ENCODE results near the gene PSMD12.
"Not testable (repeated sequence)": the region's sequence is repeated elsewhere in the genome, so short reads cannot be mapped to it uniquely, and the experiment has no call there.

Gene PSMD12

DNA sequence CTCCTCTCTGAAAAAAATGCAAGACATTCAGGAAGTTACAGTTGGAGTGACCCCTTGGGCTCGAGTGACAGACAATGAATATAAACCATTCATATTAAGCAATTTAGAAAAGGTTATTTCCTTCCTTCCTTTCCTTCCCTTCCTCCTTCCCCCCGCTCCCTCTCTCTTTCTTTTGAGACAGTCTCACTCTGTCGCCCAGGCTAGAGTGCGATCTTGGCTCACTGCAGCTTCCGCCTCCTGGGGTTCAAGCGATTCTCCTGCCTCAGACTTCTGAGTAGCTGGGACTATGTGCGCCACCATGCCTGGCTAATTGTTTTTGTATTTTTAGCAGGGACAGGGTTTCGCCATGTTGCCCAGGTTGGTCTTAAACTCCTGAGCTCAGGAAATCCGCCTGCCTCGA lies 13.2 kb downstream of the PSMD12 start:
- DNase-seq, result no peak

- no peak for DNase-seq
These were observed 17.0 kb downstream of the PSMD12 start for GRCh38 chr17:67349420-67349819.

GRCh38 chr17:67347826-67348225 lies 18.6 kb downstream of the PSMD12 start:
- no peak for DNase-seq

DNA sequence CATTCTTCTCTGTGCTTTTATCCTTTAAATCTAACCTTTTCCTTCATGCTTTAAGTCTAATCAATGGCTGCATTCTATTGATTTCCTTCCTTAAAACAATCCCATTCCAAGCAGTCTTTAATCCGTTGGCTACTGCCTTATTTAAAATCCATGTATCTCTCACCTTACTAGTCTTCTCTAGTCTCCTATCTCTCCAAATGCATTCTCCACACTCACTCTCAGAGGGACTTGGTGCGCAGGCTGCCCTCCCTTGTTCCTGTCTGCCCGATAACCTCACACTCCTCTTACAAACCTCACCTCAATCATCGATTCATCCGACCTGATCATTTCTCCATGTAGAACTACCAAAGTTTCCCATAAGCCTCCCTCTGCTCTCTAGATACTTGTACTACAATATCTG lies 23.1 kb downstream of the PSMD12 start:
- DNase-seq, result no peak

DNA sequence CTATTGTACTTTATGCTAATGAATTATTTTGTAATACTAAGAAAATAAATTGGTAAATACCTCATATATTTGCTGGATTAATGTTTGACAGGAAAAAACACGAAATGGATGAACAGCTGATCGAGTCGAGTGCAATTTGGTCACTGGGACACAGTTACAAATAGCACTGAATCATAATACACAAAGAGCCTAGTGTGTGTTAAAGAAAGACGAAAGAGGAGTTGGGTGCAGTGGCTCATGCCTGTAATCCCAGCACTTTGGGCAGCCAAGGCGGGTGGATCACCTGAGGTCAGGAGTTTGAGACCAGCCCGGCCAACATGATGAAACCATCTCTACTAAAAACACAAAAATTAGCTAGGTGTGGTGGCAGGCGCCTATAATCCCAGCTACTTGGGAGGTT lies 28.0 kb downstream of the PSMD12 start:
- not testable (repeated sequence) for DNase-seq

GRCh38 chr17:67336859-67337258 lies 29.5 kb downstream of the PSMD12 start:
- DNase-seq, result no peak

DNA sequence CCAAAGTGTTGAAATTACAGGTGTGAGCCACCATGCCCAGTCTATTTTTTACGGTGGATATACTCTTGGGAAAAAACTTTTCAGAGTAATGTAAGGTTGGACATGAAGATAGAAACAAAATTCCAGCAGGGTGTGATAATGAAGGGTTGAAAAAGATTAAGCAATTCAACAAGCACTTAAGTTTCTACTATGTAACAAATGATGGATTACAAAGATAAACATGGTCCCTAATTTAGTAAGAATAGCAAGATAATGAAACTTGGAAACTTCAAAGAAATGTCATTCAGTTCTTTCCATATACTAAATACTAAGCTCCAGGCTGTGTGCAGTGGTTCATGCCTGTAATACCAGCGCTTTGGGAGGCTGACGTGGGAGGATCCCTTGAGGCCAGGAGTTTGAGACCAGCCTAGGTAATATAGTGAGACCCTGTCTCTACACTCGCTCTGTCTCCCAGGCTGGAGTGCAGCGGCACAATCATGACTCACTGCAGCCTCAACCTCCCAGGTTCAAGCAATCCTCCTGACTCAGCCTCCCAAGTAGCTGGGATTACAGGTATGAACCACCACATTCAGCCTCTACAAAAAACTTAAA lies 31.0 kb downstream of the PSMD12 start:
- DNase-seq, result no peak

- DNase-seq, result not testable (repeated sequence)
These were observed 34.2 kb downstream of the PSMD12 start for GRCh38 chr17:67332162-67332508.

GRCh38 chr17:67331381-67332161 lies 34.8 kb downstream of the PSMD12 start:
- not testable (repeated sequence) for DNase-seq

DNA sequence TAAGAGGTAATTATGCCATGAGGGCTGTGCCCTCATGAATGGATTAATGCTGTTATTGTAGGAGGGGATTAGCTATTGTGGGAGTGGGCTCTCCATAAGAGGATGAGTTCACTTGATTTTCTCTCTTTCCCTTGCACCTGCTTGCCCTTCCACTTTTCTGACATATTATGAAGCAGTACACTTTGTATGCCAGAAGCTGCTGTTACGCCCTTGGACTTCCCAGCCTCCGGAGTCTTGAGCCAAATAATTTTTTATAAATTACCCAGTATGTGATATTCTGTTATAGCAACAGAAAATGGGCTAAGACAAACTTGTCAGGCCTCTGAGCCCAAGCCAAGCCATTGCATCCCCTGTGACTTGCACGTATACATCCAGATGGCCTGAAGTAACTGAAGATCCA lies 38.4 kb downstream of the PSMD12 start:
- DNase-seq, result no peak

DNA sequence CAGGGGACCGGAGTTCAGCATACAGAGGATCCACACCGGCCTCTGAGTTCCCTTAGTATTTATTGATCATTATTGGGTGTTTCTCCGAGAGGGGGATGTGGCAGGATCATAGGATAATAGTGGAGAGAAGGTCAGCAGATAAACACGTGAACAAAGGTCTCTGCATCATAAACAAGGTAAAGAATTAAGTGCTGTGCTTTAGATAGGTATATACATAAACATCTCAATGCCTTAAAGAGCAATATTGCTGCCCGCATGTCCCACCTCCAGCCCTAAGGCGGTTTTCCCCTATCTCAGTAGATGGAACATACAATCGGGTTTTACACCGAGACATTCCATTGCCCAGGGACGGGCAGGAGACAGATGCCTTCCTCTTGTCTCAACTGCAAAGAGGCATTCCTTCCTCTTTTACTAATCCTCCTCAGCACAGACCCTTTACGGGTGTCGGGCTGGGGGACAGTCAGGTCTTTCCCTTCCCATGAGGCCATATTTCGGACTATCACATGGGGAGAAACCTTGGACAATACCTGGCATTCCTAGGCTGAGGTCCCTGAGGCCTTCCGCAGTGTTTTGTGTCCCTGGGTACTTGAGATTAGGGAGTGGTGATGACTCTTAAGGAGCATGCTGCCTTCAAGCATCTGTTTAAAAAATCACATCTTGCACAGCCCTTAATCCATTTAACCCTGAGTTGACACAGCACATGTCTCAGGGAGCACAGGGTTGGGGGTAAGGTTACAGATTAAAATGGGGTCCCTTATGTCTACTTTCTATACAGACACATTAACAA lies 39.2 kb downstream of the PSMD12 start:
- DNase-seq, result not testable (repeated sequence)

GRCh38 chr17:67326440-67326839 lies 39.9 kb downstream of the PSMD12 start:
- DNase-seq, result no peak

DNA sequence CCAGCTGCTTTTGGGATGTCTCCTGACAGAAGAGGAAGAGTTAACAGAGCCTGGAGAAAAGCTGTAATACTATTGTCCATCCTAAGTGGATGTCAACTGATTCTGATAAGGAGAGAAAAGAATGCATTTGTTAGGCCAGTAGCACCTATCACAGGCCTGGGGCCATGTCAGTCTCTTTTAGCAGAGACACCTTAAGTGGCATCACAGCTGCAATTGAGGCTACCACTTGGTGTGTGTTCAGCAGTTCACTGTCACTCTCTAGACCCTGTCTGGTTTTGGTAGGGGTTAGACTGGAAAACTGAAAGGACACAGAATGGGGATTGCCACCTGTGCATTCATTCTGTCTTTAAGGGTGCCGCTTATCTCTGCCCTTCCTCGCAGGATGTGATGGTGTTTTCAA lies 42.0 kb downstream of the PSMD12 start:
- no peak for DNase-seq

- DNase-seq, result no peak
These were observed 42.9 kb downstream of the PSMD12 start for GRCh38 chr17:67323445-67323844.

DNA sequence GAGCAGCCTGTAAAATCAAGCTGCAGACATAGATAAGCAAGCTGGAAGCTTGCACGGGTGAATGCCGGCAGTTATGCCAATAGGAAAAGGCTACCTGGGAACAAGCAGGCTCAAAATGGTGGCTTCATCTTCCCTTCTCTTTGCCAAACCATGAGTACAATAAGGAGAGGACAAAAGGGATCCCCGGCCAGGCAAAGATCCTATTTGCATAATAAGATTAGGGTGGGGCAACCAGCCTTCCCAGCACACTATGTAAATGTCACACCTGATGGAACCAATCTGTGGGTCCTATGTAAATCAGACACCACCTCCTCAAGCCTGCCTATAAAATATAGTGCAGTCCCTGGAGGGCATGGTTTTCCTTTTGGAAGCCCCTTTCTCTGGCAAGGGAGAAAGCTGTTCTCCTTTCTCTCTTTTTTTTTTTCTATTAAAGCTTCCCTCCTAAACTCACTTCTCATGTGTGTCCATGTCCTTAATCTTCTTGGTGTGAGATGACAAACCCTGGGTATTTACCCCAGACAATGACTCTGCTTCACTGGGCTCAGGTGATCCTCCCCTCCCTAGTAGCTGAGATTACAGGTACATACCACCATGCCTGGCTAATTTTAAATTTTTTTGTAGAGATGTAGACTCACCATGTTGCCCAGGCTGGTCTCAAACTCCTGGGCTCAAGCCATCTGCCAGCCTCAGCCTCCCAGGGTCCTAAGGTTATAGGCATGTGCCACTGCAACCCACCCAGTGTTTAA lies 44.2 kb downstream of the PSMD12 start:
- DNase-seq, result no peak

DNA sequence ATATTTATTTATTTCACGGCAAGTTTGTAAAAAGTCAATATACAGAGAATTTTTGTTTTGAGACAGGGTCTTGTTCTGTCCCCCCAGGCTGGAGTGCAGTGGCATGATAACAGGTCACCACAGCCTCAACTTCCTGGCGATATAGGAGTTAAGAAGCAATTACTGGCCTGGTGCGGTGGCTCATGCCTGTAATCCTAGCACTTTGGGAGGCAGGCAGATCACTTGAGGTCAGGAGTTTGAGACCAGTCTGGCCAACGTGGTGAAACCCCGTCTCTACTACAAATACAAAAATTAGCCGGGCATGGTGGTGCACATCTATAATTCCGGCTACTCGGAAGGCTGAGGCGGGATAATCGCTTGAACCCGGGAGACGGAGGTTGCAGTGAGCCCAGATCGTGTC lies 44.9 kb downstream of the PSMD12 start:
- DNase-seq, result not testable (repeated sequence)

DNA sequence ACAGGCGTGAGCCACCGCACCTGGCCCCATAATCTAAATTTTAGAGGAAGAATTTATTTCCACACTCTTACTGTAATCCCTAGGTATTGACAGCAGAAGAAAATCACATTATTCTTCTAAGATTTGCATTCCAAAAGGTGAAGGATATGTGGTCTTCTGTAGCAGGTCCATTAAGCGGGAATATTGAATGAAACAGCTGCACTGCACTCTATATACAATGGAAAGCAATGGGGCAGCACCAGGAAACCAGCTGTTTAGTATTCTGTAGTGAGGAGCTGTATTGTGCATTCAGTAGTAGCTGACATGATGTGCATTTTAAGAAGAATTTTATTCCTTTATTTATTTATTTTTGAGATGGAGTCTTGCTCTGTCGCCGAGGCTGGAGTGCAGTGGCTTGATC lies 49.6 kb downstream of the PSMD12 start:
- DNase-seq, result no peak

DNA sequence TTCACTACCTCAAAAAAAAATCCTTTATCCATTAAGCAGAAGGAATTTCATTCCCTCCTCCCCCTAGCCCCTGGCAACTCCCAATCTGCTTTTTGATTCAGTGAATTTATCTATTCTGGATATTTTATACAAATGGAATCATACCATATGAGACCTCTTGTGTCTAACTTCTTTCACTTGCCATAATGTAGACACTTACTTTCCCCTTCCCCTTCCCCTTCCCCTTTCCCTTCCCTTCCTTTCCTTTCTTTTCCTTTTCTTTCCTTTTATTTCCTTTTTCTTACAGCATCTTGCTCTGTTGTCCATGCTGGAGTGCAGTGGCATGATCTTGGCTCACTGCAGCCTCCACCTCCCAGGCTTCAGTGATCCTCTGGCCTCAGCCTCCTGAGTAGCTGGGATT lies 50.5 kb downstream of the PSMD12 start:
- no peak for DNase-seq

DNA sequence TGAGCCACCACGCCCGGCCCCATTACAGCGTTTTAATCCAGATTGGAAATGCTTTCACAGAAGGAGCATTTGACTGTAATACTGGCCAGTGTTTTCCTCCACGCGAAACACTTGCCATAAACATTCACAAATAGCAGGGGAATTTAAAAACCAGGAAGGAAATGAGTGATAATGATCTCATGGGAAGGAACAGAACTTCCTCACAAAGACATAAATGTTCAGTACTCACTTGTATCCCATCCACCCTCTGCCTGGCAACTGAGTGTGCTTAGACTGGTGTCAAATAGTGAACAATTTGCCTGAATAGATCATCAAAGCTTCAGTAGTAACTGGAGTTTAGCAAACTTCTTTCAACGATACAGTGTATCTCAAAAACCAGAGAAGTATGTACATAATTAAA lies 54.1 kb downstream of the PSMD12 start:
- no peak for DNase-seq

- DNase-seq, result no peak
These were observed 54.8 kb downstream of the PSMD12 start for GRCh38 chr17:67311575-67311974.

- no peak for DNase-seq
These were observed 56.0 kb downstream of the PSMD12 start for GRCh38 chr17:67310406-67310805.

- DNase-seq, result not testable (repeated sequence)
These were observed 60.7 kb downstream of the PSMD12 start for GRCh38 chr17:67305446-67306235.

Data from activated CD4-positive, alpha-beta T cell treated with anti-CD3 and anti-CD28 coated beads for 4 hours (primary cell).